Stimulated activated naive B cell treated with anti-CD40 and anti-IgM and Interleukin-4, amounts not matched to agents 10 μg/mL and 1 μg/mL and 100 μg/mL, for 72 hours (primary cell): ENCODE results near the gene KLHDC4.
"Not testable (repeated sequence)": the region's sequence is repeated elsewhere in the genome, so short reads cannot be mapped to it uniquely, and the experiment has no call there.

Experiments used
- ATAC-seq, 2 donors: fragments of 150-1000 bp; cut with Tn5 transposase; replicated peaks; 2 replicates each; pipeline ENCODE4 v1.10.0; 2021; ENCODE audit warnings: moderate library complexity in 1 of 2
- DNase-seq: peaks from one replicate; pipeline ENCODE4 v3.0.0; 2021
- H3K27ac Mint-ChIP-seq: one replicate; pipeline ENCODE4 v1.8.0; 2022; ENCODE audit warnings: mild to moderate bottlenecking, mixed read lengths
- H3K27me3 Mint-ChIP-seq, 2 donors: one replicate each; pipeline ENCODE4 v1.8.0; 2022; ENCODE audit warnings: mixed read lengths in 2 of 2
- H3K36me3 Mint-ChIP-seq, 2 donors: one replicate each; pipeline ENCODE4 v1.8.0; 2022; ENCODE audit warnings: mixed read lengths in 2 of 2, mild to moderate bottlenecking in 1 of 2
- H3K4me1 Mint-ChIP-seq, 2 donors: one replicate each; pipeline ENCODE4 v1.8.0; 2022; ENCODE audit warnings: mixed read lengths in 2 of 2, mild to moderate bottlenecking in 1 of 2
- H3K4me3 Mint-ChIP-seq, 2 donors: one replicate each; pipeline ENCODE4 v1.8.0; 2022; ENCODE audit warnings: mild to moderate bottlenecking in 2 of 2, mixed read lengths in 2 of 2, moderate library complexity in 1 of 2
- H3K9me3 Mint-ChIP-seq, 2 donors: one replicate each; pipeline ENCODE4 v1.8.0; 2022; ENCODE audit warnings: mixed read lengths in 2 of 2, mild to moderate bottlenecking in 1 of 2

KLHDC4 gene

GRCh38 chr16:87725596-87726235 is 40.1 kb downstream of the KLHDC4 start:
- Mint-ChIP-seq H3K36me3 (peaks cover 66 to 71% of the 10 kb centered on the region in 2 donors), H3K27ac (peak overlapping the region; percentile 93), H3K9me3 (no peaks in the 10 kb centered on the region), H3K4me1 (peaks cover 34 to 35% of the 10 kb centered on the region in 2 donors), H3K4me3 (no peak overlapping the region), H3K27me3 (no peaks in the 10 kb centered on the region)
- no peak for DNase-seq
- no peak for ATAC-seq

- H3K4me1 Mint-ChIP-seq, result peaks cover 34 to 35% of the 10 kb centered on the region in 2 donors
- no peaks in the 10 kb centered on the region for H3K9me3 Mint-ChIP-seq
- peak overlapping the region; percentile 19 to 45 for H3K4me3 Mint-ChIP-seq
- peak overlapping the region; percentile 93 for H3K27ac Mint-ChIP-seq
- peak; percentile 57 for DNase-seq
- H3K27me3 Mint-ChIP-seq, result no peaks in the 10 kb centered on the region
- peak; percentile 73 to 80 for ATAC-seq
- H3K36me3 Mint-ChIP-seq, result peaks cover 66 to 76% of the 10 kb centered on the region in 2 donors
These were observed 41.1 kb downstream of the KLHDC4 start for GRCh38 chr16:87724490-87725291.

DNA sequence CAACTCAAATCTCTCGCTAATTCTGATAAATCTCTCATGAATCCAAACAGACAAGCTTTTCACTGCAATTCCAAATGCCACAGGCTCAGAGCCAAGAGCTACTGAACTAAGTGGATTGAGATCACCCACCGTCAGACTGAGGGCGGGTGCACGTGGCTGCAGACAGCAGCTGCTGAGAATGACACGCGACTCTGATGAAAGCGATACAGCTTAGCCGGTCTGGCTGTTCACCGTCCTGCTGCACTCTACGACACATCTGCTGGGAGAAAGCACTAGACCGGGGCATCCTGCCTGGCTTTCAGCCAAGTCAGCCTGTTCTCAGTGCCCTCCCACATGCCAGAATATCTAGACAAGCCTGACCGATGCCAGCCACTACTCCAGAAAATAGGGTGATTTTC is 42.6 kb downstream of the KLHDC4 start:
- peaks cover 35 to 36% of the 10 kb centered on the region in 2 donors for H3K4me1 Mint-ChIP-seq
- H3K4me3 Mint-ChIP-seq, result peak overlapping the region; percentile 7
- peak overlapping the region; percentile 91 for H3K27ac Mint-ChIP-seq
- H3K9me3 Mint-ChIP-seq, result no peaks in the 10 kb centered on the region
- no peaks in the 10 kb centered on the region for H3K27me3 Mint-ChIP-seq
- peaks cover 67 to 79% of the 10 kb centered on the region in 2 donors for H3K36me3 Mint-ChIP-seq
- DNase-seq (peak; percentile 72), ATAC-seq (peak; percentile 84)

DNA sequence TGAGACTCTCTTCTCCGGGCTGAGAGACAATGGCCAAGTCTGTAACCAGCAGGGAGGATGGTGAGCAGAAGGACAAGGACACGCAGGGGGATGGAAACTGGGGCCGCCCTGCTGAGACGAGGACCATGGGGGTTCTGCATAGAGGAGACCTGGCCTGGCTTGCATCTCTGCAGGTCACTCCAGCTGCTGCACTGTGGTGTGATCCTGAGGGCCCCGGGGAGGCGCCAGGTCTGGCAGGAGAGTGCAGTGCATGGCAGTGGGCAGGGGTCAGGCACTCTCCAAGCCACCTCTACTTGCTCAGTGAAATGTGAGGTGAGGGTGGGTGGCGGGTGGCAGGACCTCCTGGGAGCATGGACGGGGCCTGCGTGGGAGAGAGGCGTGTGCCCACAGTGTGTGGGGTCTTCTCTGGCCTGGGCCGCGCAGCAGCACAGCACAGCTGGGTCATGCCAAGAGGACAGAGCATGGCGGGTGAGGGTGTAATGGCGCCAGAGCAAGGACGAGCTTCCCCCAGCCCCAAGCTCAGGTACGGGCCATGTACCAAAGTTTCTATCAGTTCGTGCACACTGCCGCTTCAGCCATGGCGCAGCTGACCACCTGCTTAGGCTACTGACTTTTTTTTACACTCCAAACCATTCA is 43.1 kb downstream of the KLHDC4 start:
- H3K36me3 Mint-ChIP-seq, result peaks cover 63 to 80% of the 10 kb centered on the region in 2 donors
- no peaks in the 10 kb centered on the region for H3K9me3 Mint-ChIP-seq
- H3K27ac Mint-ChIP-seq, result peak overlapping the region; percentile 91
- no peaks in the 10 kb centered on the region for H3K27me3 Mint-ChIP-seq
- DNase-seq (no peak), ATAC-seq (no peak)
- peaks cover 35 to 40% of the 10 kb centered on the region in 2 donors for H3K4me1 Mint-ChIP-seq
- peak overlapping the region; percentile 7 for H3K4me3 Mint-ChIP-seq

DNA sequence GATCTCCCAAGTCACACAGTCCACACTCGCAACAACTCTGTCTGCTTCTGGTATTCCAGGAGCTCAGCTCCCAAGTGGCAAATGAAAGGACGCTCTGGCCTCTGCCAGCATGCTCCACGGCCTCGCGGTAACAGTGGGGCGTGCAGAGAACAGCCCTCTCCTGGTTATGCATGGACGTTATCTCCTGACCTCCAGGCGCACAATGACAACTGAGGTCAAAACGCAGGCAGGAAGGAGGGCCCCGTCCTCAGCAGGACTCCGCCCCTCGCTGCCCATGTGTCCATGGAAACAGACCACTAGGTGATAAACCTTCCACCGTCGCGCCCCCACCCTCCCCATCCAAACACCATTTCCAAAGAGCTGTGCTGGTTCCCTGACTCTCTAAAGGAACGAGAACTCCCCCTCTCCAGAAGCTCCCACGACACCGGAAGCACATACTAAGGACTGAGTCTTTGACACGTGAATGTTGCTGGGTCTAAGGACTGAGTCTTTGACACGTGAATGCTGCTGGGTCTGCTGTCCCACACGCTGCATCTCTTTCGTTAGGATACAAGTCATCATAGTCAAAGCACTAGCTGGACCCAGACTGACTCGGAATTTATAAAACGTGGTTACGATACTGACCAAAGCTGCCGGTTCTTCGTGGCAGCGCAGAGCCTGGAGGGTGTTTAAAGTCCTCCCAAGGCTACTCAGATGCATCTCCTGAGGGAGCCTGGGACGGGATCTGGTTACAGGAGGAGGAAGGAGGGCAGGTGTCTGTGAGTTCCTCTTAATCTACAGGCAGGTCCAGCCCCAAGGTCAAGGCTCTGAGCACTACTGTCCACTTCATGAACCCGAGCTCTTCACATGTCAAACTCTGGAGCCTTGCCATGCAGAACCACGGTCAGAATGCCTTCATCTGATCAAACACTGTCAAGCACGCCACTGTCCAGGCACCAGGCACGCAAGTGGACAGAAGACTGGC is 43.9 kb downstream of the KLHDC4 start:
- no peaks in the 10 kb centered on the region for H3K27me3 Mint-ChIP-seq
- no peak for ATAC-seq
- no peak overlapping the region for H3K4me3 Mint-ChIP-seq
- H3K27ac Mint-ChIP-seq, result no peak overlapping the region
- H3K4me1 Mint-ChIP-seq, result peaks cover 35 to 36% of the 10 kb centered on the region in 2 donors
- no peak for DNase-seq
- H3K9me3 Mint-ChIP-seq, result no peaks in the 10 kb centered on the region
- H3K36me3 Mint-ChIP-seq, result peaks cover 56 to 76% of the 10 kb centered on the region in 2 donors

- no peak for DNase-seq
- no peak overlapping the region for H3K27ac Mint-ChIP-seq
- H3K9me3 Mint-ChIP-seq, result no peaks in the 10 kb centered on the region
- no peaks in the 10 kb centered on the region for H3K27me3 Mint-ChIP-seq
- no peak for ATAC-seq
- peaks cover 53 to 70% of the 10 kb centered on the region in 2 donors for H3K36me3 Mint-ChIP-seq
- H3K4me1 Mint-ChIP-seq, result peaks cover 31 to 32% of the 10 kb centered on the region in 2 donors
- H3K4me3 Mint-ChIP-seq, result no peak overlapping the region
These were observed 45.3 kb downstream of the KLHDC4 start for GRCh38 chr16:87720446-87720845.

DNA sequence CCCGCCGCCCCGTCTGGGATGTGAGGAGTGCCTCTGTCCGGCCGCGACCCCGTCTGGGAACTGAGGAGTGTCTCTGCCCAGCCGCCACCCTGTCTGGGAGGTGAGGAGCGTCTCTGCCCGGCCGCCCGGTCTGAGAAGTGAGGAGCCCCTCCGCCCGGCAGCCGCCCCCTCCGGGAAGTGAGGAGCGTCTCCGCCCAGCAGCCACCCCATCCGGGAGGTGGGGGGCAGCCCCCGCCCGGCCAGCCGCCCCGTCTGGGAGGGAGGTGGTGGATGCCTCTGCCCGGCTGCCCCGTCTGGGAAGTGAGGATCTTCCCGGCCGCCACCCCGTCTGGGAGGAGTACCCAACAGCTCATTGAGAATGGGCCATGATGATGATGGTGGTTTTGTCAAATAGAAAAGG is 47.0 kb downstream of the KLHDC4 start:
- H3K27ac Mint-ChIP-seq, H3K27me3 Mint-ChIP-seq, H3K9me3 Mint-ChIP-seq, DNase-seq, H3K4me3 Mint-ChIP-seq, ATAC-seq: not testable (repeated sequence)
- Mint-ChIP-seq H3K4me1 (peaks cover 17 to 30% of the 10 kb centered on the region in 2 donors), H3K36me3 (peaks cover 51 to 69% of the 10 kb centered on the region in 2 donors)

- ATAC-seq, result no peak
- H3K27me3 Mint-ChIP-seq, result no peaks in the 10 kb centered on the region
- H3K4me3 Mint-ChIP-seq, result no peak overlapping the region
- no peaks in the 10 kb centered on the region for H3K9me3 Mint-ChIP-seq
- peaks cover 40 to 69% of the 10 kb centered on the region in 2 donors for H3K36me3 Mint-ChIP-seq
- peaks cover 0 to 18% of the 10 kb centered on the region in 2 donors for H3K4me1 Mint-ChIP-seq
- DNase-seq, result no peak
- H3K27ac Mint-ChIP-seq, result peak overlapping the region; percentile 65
These were observed 50.1 kb downstream of the KLHDC4 start for GRCh38 chr16:87715658-87716057.

DNA sequence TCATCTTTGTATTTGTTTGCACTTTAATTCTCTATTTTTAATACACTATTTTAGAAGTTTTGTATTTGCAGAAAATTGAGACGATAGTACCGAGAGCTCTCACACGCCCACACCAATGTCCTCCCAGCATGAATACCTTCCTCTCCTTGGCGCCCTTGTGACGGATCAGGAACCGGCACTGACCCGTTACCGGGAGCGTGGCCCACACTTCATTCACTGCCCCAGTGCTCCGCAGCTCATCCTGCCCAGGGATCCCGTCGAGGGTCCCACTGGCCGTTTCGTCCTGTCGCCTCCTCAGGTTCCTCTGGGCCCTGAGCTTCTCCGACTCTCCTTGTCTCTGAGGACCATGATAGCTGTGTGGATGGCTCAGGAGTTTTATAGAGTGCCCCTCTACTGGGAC is 50.6 kb downstream of the KLHDC4 start:
- no peak for DNase-seq
- peak overlapping the region; percentile 65 for H3K27ac Mint-ChIP-seq
- no peaks in the 10 kb centered on the region for H3K27me3 Mint-ChIP-seq
- H3K36me3 Mint-ChIP-seq, result peaks cover 39 to 69% of the 10 kb centered on the region in 2 donors
- peaks cover 0 to 18% of the 10 kb centered on the region in 2 donors for H3K4me1 Mint-ChIP-seq
- no peak for ATAC-seq
- H3K4me3 Mint-ChIP-seq, result no peak overlapping the region
- H3K9me3 Mint-ChIP-seq, result no peaks in the 10 kb centered on the region

- Mint-ChIP-seq H3K27ac (no peak overlapping the region), H3K36me3 (peaks cover 39 to 71% of the 10 kb centered on the region in 2 donors)
These were observed 52.1 kb downstream of the KLHDC4 start for GRCh38 chr16:87713451-87714229.

DNA sequence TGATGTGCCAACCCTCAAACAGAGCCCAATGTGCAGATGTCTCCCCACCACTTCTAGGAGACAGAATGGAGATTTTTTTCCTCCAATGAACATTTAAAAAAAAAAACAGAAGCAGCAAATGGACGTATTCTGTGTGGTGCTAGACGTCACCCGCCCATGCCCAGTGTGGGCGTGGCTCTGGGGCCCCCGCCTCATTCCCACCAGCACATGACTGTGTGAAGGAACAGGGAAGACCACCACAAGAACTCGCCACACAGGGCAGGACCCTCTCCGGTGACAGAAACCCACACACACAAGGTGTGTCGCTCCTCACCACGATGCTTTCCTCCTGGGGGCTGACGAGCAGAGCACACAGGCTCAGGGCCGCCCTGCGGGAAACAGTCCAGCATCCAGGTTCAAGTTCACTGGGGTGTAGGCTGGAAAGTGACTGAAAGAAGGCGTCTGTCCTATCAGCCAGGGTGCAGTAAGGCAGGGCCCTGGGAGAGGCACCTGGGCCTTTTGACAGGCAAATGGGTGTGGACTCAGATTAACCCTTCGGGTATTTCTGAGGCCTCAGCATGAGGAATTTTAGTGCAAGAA is 53.5 kb downstream of the KLHDC4 start:
- H3K27me3 Mint-ChIP-seq, result no peaks in the 10 kb centered on the region
- H3K27ac Mint-ChIP-seq, result no peak overlapping the region
- H3K4me1 Mint-ChIP-seq, result peaks cover 0 to 11% of the 10 kb centered on the region in 2 donors
- DNase-seq (no peak), ATAC-seq (no peak)
- no peak overlapping the region for H3K4me3 Mint-ChIP-seq
- H3K9me3 Mint-ChIP-seq, result no peaks in the 10 kb centered on the region
- peaks cover 48 to 72% of the 10 kb centered on the region in 2 donors for H3K36me3 Mint-ChIP-seq

More at GRCh38 chr16:87713451-87714229, 52.1 kb downstream of the KLHDC4 start:
- ATAC-seq, result peak; percentile 48 to 83
- H3K4me3 Mint-ChIP-seq, result no peak overlapping the region
- no peaks in the 10 kb centered on the region for H3K27me3 Mint-ChIP-seq
- H3K9me3 Mint-ChIP-seq, result no peaks in the 10 kb centered on the region
- H3K4me1 Mint-ChIP-seq, result peaks cover 0 to 18% of the 10 kb centered on the region in 2 donors
- no peak for DNase-seq

GRCh38 chr16:87710887-87711286 is 54.9 kb downstream of the KLHDC4 start:
- peaks cover 0 to 11% of the 10 kb centered on the region in 2 donors for H3K4me1 Mint-ChIP-seq
- ATAC-seq, result no peak
- no peaks in the 10 kb centered on the region for H3K27me3 Mint-ChIP-seq
- DNase-seq, result no peak
- peak overlapping the region; percentile 59 for H3K27ac Mint-ChIP-seq
- no peaks in the 10 kb centered on the region for H3K9me3 Mint-ChIP-seq
- no peak overlapping the region for H3K4me3 Mint-ChIP-seq
- peaks cover 51 to 80% of the 10 kb centered on the region in 2 donors for H3K36me3 Mint-ChIP-seq

DNA sequence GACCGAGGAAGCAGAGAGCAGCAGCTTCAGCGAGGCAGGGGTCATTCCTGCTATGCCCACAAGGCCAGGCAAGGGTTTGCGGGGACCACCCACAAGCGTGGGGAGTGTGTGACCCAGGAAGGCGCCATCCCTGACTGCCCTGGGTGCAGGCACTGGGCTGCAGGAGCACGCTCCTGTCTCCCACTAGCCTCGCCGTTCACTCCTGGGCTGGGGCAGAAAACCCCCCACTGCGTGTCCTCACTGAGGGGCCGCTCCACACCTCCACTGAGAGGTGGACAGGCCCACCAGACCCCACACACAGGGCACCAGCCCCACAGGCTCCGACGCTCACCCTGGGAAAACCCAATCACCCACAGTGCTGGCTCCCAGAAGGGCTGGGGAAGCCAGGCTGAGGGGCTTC is 56.1 kb downstream of the KLHDC4 start:
- Mint-ChIP-seq H3K9me3 (no peaks in the 10 kb centered on the region), H3K4me1 (peaks cover 2 to 3% of the 10 kb centered on the region in 2 donors), H3K36me3 (peaks cover 45 to 70% of the 10 kb centered on the region in 2 donors), H3K4me3 (no peak overlapping the region), H3K27me3 (no peaks in the 10 kb centered on the region), H3K27ac (peak overlapping the region; percentile 62)
- no peak for DNase-seq
- no peak for ATAC-seq
